Cardiac fibroblast (primary cell): ENCODE data around the gene LY6G5B.

ENCODE experiments used
- DNase-seq, 2 donors: peaks; one replicate each; pipeline versions ENCODE4 v3.0.0 to v3.0.0-alpha.2; 2010; ENCODE audit warnings: low read depth in 2 of 2
- H3K4me3 ChIP-seq, 2 donors: replicated peaks in 1 of 2; 1 replicate in 1 of 2; 2 replicates in 1 of 2; pipeline ENCODE4 v1.5.1; 2011; ENCODE audit warnings: low read depth in 2 of 2, low read length in 2 of 2, mild to moderate bottlenecking in 2 of 2, moderate library complexity in 1 of 2
- TF ChIP-seq, protein P1 (sequence below): IDR thresholded peaks from one replicate; pipeline ENCODE4 v1.5.1; 2011; ENCODE audit warnings: low read depth, mild to moderate bottlenecking, low read length, inconsistent platforms

Gene LY6G5B

GRCh38 chr6:31701666-31702404, 32.1 kb downstream of the LY6G5B start:
- TF ChIP-seq, protein P1, sequence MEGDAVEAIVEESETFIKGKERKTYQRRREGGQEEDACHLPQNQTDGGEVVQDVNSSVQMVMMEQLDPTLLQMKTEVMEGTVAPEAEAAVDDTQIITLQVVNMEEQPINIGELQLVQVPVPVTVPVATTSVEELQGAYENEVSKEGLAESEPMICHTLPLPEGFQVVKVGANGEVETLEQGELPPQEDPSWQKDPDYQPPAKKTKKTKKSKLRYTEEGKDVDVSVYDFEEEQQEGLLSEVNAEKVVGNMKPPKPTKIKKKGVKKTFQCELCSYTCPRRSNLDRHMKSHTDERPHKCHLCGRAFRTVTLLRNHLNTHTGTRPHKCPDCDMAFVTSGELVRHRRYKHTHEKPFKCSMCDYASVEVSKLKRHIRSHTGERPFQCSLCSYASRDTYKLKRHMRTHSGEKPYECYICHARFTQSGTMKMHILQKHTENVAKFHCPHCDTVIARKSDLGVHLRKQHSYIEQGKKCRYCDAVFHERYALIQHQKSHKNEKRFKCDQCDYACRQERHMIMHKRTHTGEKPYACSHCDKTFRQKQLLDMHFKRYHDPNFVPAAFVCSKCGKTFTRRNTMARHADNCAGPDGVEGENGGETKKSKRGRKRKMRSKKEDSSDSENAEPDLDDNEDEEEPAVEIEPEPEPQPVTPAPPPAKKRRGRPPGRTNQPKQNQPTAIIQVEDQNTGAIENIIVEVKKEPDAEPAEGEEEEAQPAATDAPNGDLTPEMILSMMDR = no peak
- peak overlapping the region; percentile 86 to 93 for H3K4me3 ChIP-seq
- DNase-seq = peak in 1 of 2 donors; percentile 33

- TF ChIP-seq, protein P1 = no peak
- peak in 1 of 2 donors; percentile 24 for DNase-seq
- peak overlapping the region; percentile 86 to 93 for H3K4me3 ChIP-seq
These were observed 32.6 kb downstream of the LY6G5B start for GRCh38 chr6:31702405-31702818.

DNA sequence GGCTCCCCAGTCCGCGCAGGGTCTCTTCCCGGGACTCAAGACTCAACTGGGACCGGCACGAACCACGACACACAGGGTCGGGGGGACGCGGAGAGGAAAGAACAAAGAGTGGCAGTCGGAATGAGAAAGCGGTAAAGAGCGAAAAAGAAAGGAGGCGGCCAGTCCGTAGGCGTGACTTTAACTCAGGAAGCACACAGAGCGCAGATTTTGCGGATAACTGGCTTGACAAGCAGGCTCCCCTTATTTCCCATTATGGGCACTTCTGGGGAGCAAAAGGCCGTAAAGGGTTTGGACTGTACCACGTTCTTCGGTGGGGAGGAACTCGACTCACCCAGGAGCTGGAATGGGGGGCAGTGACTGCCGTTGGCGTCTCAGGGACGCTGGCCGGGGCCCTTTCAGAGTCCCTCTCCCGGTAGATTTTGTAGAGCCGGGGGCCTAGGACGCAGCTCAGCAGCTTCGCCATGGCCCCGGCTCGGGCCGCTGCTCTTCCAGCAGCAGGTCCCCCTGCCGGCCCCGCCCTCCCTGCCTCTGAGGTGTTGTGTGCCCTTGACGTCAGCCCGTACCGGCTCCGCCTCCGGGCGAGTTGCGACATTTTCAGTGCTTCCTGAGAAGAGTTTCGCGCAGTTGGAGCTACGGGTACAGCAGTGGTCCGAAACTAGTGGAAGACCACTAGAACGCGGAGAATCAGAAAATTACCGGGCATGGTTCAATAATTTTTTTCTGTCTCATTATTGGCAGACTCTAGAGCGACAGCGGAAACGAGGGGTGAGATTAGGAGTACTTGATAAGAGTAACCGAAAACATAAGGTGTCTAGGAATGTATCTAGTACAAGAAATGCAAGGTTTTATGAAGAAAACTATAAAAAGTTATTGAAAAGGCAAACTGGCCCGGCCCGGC, 33.3 kb downstream of the LY6G5B start, which contains the start of gene ABHD16A:
ABHD16A (minus strand) TSS at position 506 of the 898 bp plus-strand sequence; CDS start at position 463, 43 bp downstream.
- H3K4me3 ChIP-seq = peak within 1 kb of the TSS; percentile 86 to 93
- DNase-seq = peak; percentile 99
- TF ChIP-seq, protein P1 = no peak

DNA sequence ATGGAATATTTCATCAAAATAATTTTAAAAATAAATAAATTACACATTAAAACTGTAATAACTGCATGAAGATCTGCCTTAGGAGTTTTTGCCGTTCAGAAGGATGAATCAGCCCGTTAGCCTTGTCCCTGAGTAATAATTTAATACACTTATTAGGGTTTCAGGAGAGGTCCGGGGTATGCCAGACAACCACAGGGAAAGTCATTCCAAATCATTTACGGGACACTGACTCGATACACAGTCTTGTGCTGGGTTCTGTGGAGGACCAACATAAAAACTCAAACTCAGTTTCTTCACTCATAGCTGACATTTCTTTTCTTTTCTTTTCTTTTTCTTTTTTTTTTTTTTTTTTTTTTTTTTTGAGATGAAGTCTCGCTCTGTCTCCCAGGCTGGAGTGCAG, 36.2 kb downstream of the LY6G5B start:
- no peak for DNase-seq
- no peak overlapping the region for H3K4me3 ChIP-seq
- TF ChIP-seq, protein P1 = no peak

DNA sequence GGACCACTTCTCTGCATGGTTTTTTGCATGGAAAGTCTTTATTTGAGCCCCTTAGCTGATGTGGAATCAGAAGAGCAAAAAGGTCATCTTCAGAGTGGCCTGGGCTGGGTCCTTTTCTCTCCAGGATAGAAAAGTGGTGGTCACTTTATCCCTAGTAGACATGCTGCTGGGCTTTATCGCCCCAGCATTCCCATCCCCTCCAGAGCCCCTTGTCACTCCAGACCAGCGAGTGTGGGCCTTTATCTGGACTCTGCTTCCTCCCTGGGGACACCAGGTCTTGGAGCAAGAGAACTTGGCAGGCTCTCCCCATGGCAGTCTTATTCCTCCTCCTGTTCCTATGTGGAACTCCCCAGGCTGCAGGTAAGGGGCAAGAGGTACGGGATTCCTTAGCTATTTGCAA, 36.8 kb downstream of the LY6G5B start, which contains the start of gene LY6G6F:
LY6G6F (plus strand) TSS at position 268 of the 400 bp plus-strand sequence; CDS start at position 309, 41 bp downstream.
- peak in 1 of 2 donors; percentile 69 for DNase-seq

DNA sequence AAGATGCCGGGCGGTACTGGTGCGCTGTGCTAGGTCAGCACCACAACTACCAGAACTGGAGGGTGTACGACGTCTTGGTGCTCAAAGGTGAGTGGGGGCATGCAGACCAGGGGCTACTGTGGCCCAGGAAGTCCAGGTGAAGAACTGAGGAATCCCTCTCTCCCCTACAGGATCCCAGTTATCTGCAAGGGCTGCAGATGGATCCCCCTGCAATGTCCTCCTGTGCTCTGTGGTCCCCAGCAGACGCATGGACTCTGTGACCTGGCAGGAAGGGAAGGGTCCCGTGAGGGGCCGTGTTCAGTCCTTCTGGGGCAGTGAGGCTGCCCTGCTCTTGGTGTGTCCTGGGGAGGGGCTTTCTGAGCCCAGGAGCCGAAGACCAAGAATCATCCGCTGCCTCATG, 37.9 kb downstream of the LY6G5B start:
- no peak for DNase-seq
- no peak overlapping the region for H3K4me3 ChIP-seq
- TF ChIP-seq, protein P1 = no peak

More for the DNA sequence above, 36.8 kb downstream of the LY6G5B start, which contains the start of gene LY6G6F:
- TF ChIP-seq, protein P1 = no peak
- H3K4me3 ChIP-seq = no peak within 1 kb of the TSS
